ENCODE data around the gene ENTPD6.
"Not testable (repeated sequence)": the region's sequence is repeated elsewhere in the genome, so short reads cannot be mapped to it uniquely, and the experiment has no call there.

Gene ENTPD6

GRCh38 chr20:25256226-25256859 is 60.8 kb downstream of the ENTPD6 start:
- no peak for DNase-seq (ENCODE audit: low read depth in 2 of 2)

- no peak for DNase-seq (ENCODE audit: low read depth in 2 of 2)
Measured at GRCh38 chr20:25257130-25257529, 61.6 kb downstream of the ENTPD6 start.

- DNase-seq (ENCODE audit: low read depth in 2 of 2) = no peak
Measured at GRCh38 chr20:25257756-25258475, 62.4 kb downstream of the ENTPD6 start.

- no peak for DNase-seq (ENCODE audit: low read depth in 2 of 2)
Measured at GRCh38 chr20:25258476-25258805, 62.9 kb downstream of the ENTPD6 start.

GRCh38 chr20:25258828-25259227 is 63.3 kb downstream of the ENTPD6 start:
- no peak for DNase-seq (ENCODE audit: low read depth in 2 of 2)

- DNase-seq (ENCODE audit: low read depth in 2 of 2) = no peak
Measured at GRCh38 chr20:25259358-25259757, 63.8 kb downstream of the ENTPD6 start.

- no peak for DNase-seq (ENCODE audit: low read depth in 2 of 2)
Measured at GRCh38 chr20:25259788-25260254, 64.3 kb downstream of the ENTPD6 start.

- not testable (repeated sequence) for DNase-seq (ENCODE audit: low read depth in 2 of 2)
Measured at GRCh38 chr20:25260770-25261437, 65.4 kb downstream of the ENTPD6 start.

GRCh38 chr20:25269057-25269832 is 73.7 kb downstream of the ENTPD6 start:
- DNase-seq (ENCODE audit: low read depth in 2 of 2) = no peak

GRCh38 chr20:25269833-25270170 is 74.3 kb downstream of the ENTPD6 start:
- no peak for DNase-seq (ENCODE audit: low read depth in 2 of 2)

- DNase-seq (ENCODE audit: low read depth in 2 of 2) = no peak
Measured at GRCh38 chr20:25270829-25271251, 75.3 kb downstream of the ENTPD6 start.

GRCh38 chr20:25271486-25272222 is 76.1 kb downstream of the ENTPD6 start:
- no peak for DNase-seq (ENCODE audit: low read depth in 2 of 2)

GRCh38 chr20:25272223-25273000 is 76.9 kb downstream of the ENTPD6 start:
- DNase-seq (ENCODE audit: low read depth in 2 of 2) = no peak

GRCh38 chr20:25273046-25273445 is 77.5 kb downstream of the ENTPD6 start:
- no peak for DNase-seq (ENCODE audit: low read depth in 2 of 2)

- no peak for DNase-seq (ENCODE audit: low read depth in 2 of 2)
Measured at GRCh38 chr20:25273541-25274358, 78.2 kb downstream of the ENTPD6 start.

- no peak for DNase-seq (ENCODE audit: low read depth in 2 of 2)
Measured at GRCh38 chr20:25274481-25274880, 79.0 kb downstream of the ENTPD6 start.

GRCh38 chr20:25274891-25275812 is 79.6 kb downstream of the ENTPD6 start:
- no peak for DNase-seq (ENCODE audit: low read depth in 2 of 2)

GRCh38 chr20:25275813-25276532 is 80.5 kb downstream of the ENTPD6 start:
- no peak for DNase-seq (ENCODE audit: low read depth in 2 of 2)
